Stimulated activated CD8-positive, alpha-beta memory T cell treated with anti-CD3 and anti-CD28 coated beads, Interleukin-7, amount 100 ng/mL, for 24 hours (primary cell): ENCODE measurements around the gene CD84.
"Not testable (repeated sequence)": the region's sequence is repeated elsewhere in the genome, so short reads cannot be mapped to it uniquely, and the experiment has no call there.

ENCODE experiments used
- DNase-seq: peaks from one replicate; pipeline ENCODE4 v3.0.0-alpha.2; 2020; ENCODE audit warnings: low read depth

CD84 gene

GRCh38 chr1:160539990-160540858 is 39.1 kb downstream of the CD84 start:
- DNase-seq: no peak

- no peak for DNase-seq
Observed at GRCh38 chr1:160539684-160539989, 39.7 kb downstream of the CD84 start.

- no peak for DNase-seq
Observed at GRCh38 chr1:160538985-160539651, 40.2 kb downstream of the CD84 start.

- no peak for DNase-seq
Observed at GRCh38 chr1:160537714-160538665, 41.3 kb downstream of the CD84 start.

- no peak for DNase-seq
Observed at GRCh38 chr1:160534823-160535605, 44.3 kb downstream of the CD84 start.

- DNase-seq: not testable (repeated sequence)
Observed at GRCh38 chr1:160532557-160532813, 46.8 kb downstream of the CD84 start.

- not testable (repeated sequence) for DNase-seq
Observed at GRCh38 chr1:160531809-160532556, 47.3 kb downstream of the CD84 start.

GRCh38 chr1:160529401-160529952 is 49.8 kb downstream of the CD84 start:
- DNase-seq: not testable (repeated sequence)

- not testable (repeated sequence) for DNase-seq
Observed at GRCh38 chr1:160523789-160524188, 55.5 kb downstream of the CD84 start.

GRCh38 chr1:160522622-160523345 is 56.5 kb downstream of the CD84 start, which contains the start of gene SLAMF6:
Gene SLAMF6, minus strand, starts transcription at chr1:160523255. Its CDS starts 63 bp downstream, at chr1:160523192.
- DNase-seq: no peak

GRCh38 chr1:160522136-160522535 is 57.2 kb downstream of the CD84 start:
- no peak for DNase-seq

- DNase-seq: no peak
Observed at GRCh38 chr1:160521554-160521953, 57.7 kb downstream of the CD84 start.

GRCh38 chr1:160520999-160521398 is 58.3 kb downstream of the CD84 start:
- no peak for DNase-seq

- DNase-seq: no peak
Observed at GRCh38 chr1:160520582-160520981, 58.7 kb downstream of the CD84 start.

- no peak for DNase-seq
Observed at GRCh38 chr1:160519642-160520435, 59.5 kb downstream of the CD84 start.

GRCh38 chr1:160517519-160517918 is 61.8 kb downstream of the CD84 start:
- DNase-seq: not testable (repeated sequence)

GRCh38 chr1:160515908-160516307 is 63.4 kb downstream of the CD84 start:
- not testable (repeated sequence) for DNase-seq

- DNase-seq: no peak
Observed at GRCh38 chr1:160504651-160505050, 74.6 kb downstream of the CD84 start.

- DNase-seq: no peak
Observed at GRCh38 chr1:160503087-160503486, 76.2 kb downstream of the CD84 start.
